NB4 (cell line): ENCODE data around the gene BCL11B.

ENCODE experiments used
- CTCF ChIP-seq: IDR thresholded peaks from one replicate; pipeline ENCODE4 v1.5.1; 2012; ENCODE audit warnings: low read depth, low read length
- POLR2A ChIP-seq: IDR thresholded peaks from 2 replicates; pipeline ENCODE4 v1.6.1; 2011; ENCODE audit warnings: mild to moderate bottlenecking; ENCODE audit not compliant: insufficient read length; ENCODE audit errors: extremely low read depth

- TF ChIP-seq CTCF (no peak), POLR2A (no peak)
These were observed 138.1 kb downstream of the BCL11B start for GRCh38 chr14:99133636-99134515.
